H1 (cell line): ENCODE data around the gene HDAC3.

Experiments used
- CTCF ChIP-seq, 3 experiments: IDR thresholded peaks; 1 replicate in 2 of 3; 2 replicates in 1 of 3; pipeline versions ENCODE4 v1.5.1 to v1.6.1; 2011; ENCODE audit warnings: low read length in 3 of 3, mild to moderate bottlenecking in 3 of 3, inconsistent platforms in 2 of 3, low read depth in 1 of 3, moderate library complexity in 1 of 3; ENCODE audit not compliant: insufficient read depth in 1 of 3; ENCODE audit errors: control extremely low read depth in 1 of 3
- JUND ChIP-seq: IDR thresholded peaks from 2 replicates; pipeline ENCODE4 v1.6.1; 2011; ENCODE audit warnings: mild to moderate bottlenecking, improper control_type of control experiment, low read length
- POLR2A ChIP-seq, 2 experiments: IDR thresholded peaks; 1 replicate in 1 of 2; 2 replicates in 1 of 2; pipeline ENCODE4 v1.6.1; 2011; ENCODE audit warnings: low read depth in 2 of 2, low read length in 2 of 2, mild to moderate bottlenecking in 2 of 2; ENCODE audit errors: control extremely low read depth in 1 of 2
- SAP30 ChIP-seq: fragments of 300-600 bp; sonication (generic); IDR thresholded peaks from 2 replicates; pipeline ENCODE4 v1.7.1; 2012; ENCODE audit warnings: low read length, moderate library complexity, mild to moderate bottlenecking, inconsistent platforms; ENCODE audit not compliant: insufficient read depth, insufficient replicate concordance
- SIN3A ChIP-seq, 2 experiments: IDR thresholded peaks in 1 of 2; conservative IDR thresholded peaks in 1 of 2; 2 replicates each; pipeline ENCODE4 v1.6.1; 2011 to 2012; ENCODE audit warnings: low read length in 2 of 2, improper control_type of control experiment in 1 of 2, low read depth in 1 of 2, mild to moderate bottlenecking in 1 of 2

DNA sequence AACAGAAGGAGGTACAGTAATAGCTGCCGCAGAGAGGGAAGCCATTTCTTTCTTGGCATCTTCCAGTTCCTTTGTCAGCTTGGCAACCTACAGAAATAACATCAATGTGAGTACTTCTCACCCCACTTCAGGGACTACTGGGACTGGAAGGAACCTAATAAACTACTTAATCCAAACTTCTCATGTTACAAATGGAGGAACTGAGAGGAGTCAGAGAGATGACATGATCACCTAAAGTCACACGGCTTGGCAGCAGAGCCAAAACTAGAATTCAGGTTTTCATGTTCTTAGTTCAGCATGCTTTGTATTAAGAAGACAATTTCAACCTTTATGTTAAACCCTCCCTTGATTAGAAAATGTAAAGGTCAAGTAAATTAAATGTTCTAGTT, 62.5 kb downstream of the HDAC3 start:
- TF ChIP-seq JUND = no peak
- no peak for TF ChIP-seq CTCF (IDR thresholded peaks at IDR 0.05; ENCODE audit: control extremely low read depth in 1 of 3, insufficient read depth in 1 of 3, low read depth in 1 of 3, low read length in 3 of 3)
- TF ChIP-seq POLR2A (IDR thresholded peaks at IDR 0.05; ENCODE audit: control extremely low read depth in 1 of 2, low read depth in 2 of 2, low read length in 2 of 2) = no peak
- no peak for TF ChIP-seq SAP30
- no peak for TF ChIP-seq SIN3A (conservative IDR thresholded peaks at IDR 0.05 in 1 of 2, IDR thresholded peaks at IDR 0.05 in 1 of 2; ENCODE audit: low read depth in 1 of 2, low read length in 2 of 2)
